Measurements from ENCODE around the gene APIP.
"Not testable (repeated sequence)": the region's sequence is repeated elsewhere in the genome, so short reads cannot be mapped to it uniquely, and the experiment has no call there.

The APIP gene

GRCh38 chr11:34921156-34921555 is 5.0 kb upstream of the APIP start:
- Histone ChIP-seq H3K4me1 (ENCODE audit: control insufficient read depth, insufficient read depth, low read length) (peaks cover 45% of the 10 kb centered on the region), H3K36me3 (ENCODE audit: control insufficient read depth, insufficient read depth, low read length, severe bottlenecking) (peaks cover 15% of the 10 kb centered on the region), H3K9me3 (ENCODE audit: control insufficient read depth, low read length) (no peaks in the 10 kb centered on the region), H3K4me3 (ENCODE audit: low read length) (no peak overlapping the region), H3K27me3 (replicated peaks; ENCODE audit: control insufficient read depth, insufficient read depth, low read length) (no peaks in the 10 kb centered on the region), H3K9ac (ENCODE audit: low read length) (no peak overlapping the region)
- DNase-seq (ENCODE audit: low read depth) = no peak

- Histone ChIP-seq H3K4me3 (ENCODE audit: low read length) (peak overlapping the region; percentile 89), H3K9me3 (ENCODE audit: control insufficient read depth, low read length) (no peaks in the 10 kb centered on the region), H3K9ac (ENCODE audit: low read length) (peak overlapping the region; percentile 96), H3K36me3 (ENCODE audit: control insufficient read depth, insufficient read depth, low read length, severe bottlenecking) (peaks cover 15% of the 10 kb centered on the region), H3K4me1 (ENCODE audit: control insufficient read depth, insufficient read depth, low read length) (peaks cover 34% of the 10 kb centered on the region), H3K27me3 (replicated peaks; ENCODE audit: control insufficient read depth, insufficient read depth, low read length) (no peaks in the 10 kb centered on the region)
- DNase-seq (ENCODE audit: low read depth) = peak; percentile 59
Measured at GRCh38 chr11:34916843-34917770, 928 bp upstream of the APIP start.

GRCh38 chr11:34915136-34916014 is 804 bp downstream of the APIP start:
- Histone ChIP-seq H3K9me3 (ENCODE audit: control insufficient read depth, low read length) (no peaks in the 10 kb centered on the region), H3K4me1 (ENCODE audit: control insufficient read depth, insufficient read depth, low read length) (peaks cover 39% of the 10 kb centered on the region), H3K27me3 (replicated peaks; ENCODE audit: control insufficient read depth, insufficient read depth, low read length) (no peaks in the 10 kb centered on the region), H3K4me3 (ENCODE audit: low read length) (peak overlapping the region; percentile 92), H3K36me3 (ENCODE audit: control insufficient read depth, insufficient read depth, low read length, severe bottlenecking) (peaks cover 7% of the 10 kb centered on the region), H3K9ac (ENCODE audit: low read length) (peak overlapping the region; percentile 96)
- DNase-seq (ENCODE audit: low read depth) = peak; percentile 52

DNA sequence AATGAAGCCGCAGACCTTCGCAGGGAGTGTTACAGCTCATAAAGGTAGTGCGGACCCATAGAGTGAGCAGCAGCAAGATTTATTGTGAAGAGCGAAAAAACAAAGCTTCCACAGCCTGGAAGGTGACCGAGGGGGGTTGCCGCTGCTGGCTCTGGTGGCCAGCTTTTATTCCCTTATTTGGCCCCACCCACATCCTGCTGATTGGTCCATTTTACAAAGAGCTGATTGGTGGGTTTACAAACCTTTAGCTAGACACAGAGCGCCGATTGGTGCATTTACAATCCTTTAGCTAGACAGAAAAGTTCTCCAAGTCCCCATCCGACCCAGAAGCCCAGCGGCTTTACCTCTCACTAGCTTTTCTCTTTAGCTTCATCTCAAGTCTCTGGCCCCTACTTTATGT is 2.6 kb downstream of the APIP start:
- not testable (repeated sequence) for H3K9me3 ChIP-seq (ENCODE audit: control insufficient read depth, low read length); H3K27me3 ChIP-seq (replicated peaks; ENCODE audit: control insufficient read depth, insufficient read depth, low read length); DNase-seq (ENCODE audit: low read depth); H3K36me3 ChIP-seq (ENCODE audit: control insufficient read depth, insufficient read depth, low read length, severe bottlenecking); H3K9ac ChIP-seq (ENCODE audit: low read length); H3K4me3 ChIP-seq (ENCODE audit: low read length)
- H3K4me1 ChIP-seq (ENCODE audit: control insufficient read depth, insufficient read depth, low read length) = peaks cover 49% of the 10 kb centered on the region

- H3K9ac ChIP-seq (ENCODE audit: low read length) = no peak overlapping the region
- no peaks in the 10 kb centered on the region for H3K9me3 ChIP-seq (ENCODE audit: control insufficient read depth, low read length)
- no peaks in the 10 kb centered on the region for H3K36me3 ChIP-seq (ENCODE audit: control insufficient read depth, insufficient read depth, low read length, severe bottlenecking)
- peaks cover 44% of the 10 kb centered on the region for H3K4me1 ChIP-seq (ENCODE audit: control insufficient read depth, insufficient read depth, low read length)
- DNase-seq (ENCODE audit: low read depth) = no peak
- no peak overlapping the region for H3K4me3 ChIP-seq (ENCODE audit: low read length)
- no peaks in the 10 kb centered on the region for H3K27me3 ChIP-seq (replicated peaks; ENCODE audit: control insufficient read depth, insufficient read depth, low read length)
Measured at GRCh38 chr11:34911676-34912075, 4.5 kb downstream of the APIP start.

DNA sequence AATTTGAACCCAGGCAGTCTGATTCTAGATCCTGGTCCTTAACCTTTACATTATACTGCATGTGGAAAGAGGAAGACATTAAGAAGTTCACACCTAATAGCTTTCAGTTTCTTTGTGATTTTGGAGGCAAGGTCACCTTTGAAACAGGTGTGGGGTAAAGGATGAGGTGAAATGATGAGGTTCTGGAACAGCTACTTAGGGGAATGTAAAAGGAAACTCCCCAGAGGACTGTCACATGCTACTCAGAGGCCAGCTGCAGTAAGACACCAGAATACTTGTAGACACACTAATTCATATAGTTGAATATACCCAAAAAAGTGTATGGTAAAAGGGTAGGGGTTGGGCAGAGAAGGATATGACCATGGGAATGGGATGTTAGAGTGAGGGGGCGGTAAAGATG is 5.4 kb downstream of the APIP start:
- Histone ChIP-seq H3K4me3 (ENCODE audit: low read length) (peak overlapping the region; percentile 53), H3K9me3 (ENCODE audit: control insufficient read depth, low read length) (no peaks in the 10 kb centered on the region), H3K36me3 (ENCODE audit: control insufficient read depth, insufficient read depth, low read length, severe bottlenecking) (no peaks in the 10 kb centered on the region), H3K27me3 (replicated peaks; ENCODE audit: control insufficient read depth, insufficient read depth, low read length) (no peaks in the 10 kb centered on the region), H3K4me1 (ENCODE audit: control insufficient read depth, insufficient read depth, low read length) (peaks cover 44% of the 10 kb centered on the region), H3K9ac (ENCODE audit: low read length) (peak overlapping the region; percentile 57)
- no peak for DNase-seq (ENCODE audit: low read depth)

DNA sequence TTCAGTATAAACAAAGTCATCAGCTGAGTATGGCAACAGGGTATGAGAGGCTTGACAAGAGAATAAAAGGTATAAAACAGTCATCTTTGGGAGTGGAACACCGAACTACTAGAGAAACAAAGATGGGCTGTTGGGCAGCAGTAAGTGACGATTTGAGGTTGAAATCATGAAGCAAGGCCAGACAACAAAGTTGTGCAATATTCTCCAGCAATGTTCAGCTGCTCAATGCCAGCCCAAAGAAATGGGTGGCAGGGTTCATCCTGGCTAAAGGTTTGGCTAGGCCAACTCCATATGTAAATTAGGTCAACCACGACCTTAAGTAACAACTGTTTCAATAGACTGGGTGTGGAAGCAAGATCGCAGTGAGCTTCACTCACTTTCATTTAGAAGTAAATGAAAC is 6.2 kb downstream of the APIP start:
- no peak for DNase-seq (ENCODE audit: low read depth)
- no peaks in the 10 kb centered on the region for H3K9me3 ChIP-seq (ENCODE audit: control insufficient read depth, low read length)
- no peaks in the 10 kb centered on the region for H3K36me3 ChIP-seq (ENCODE audit: control insufficient read depth, insufficient read depth, low read length, severe bottlenecking)
- no peak overlapping the region for H3K4me3 ChIP-seq (ENCODE audit: low read length)
- H3K27me3 ChIP-seq (replicated peaks; ENCODE audit: control insufficient read depth, insufficient read depth, low read length) = no peaks in the 10 kb centered on the region
- H3K4me1 ChIP-seq (ENCODE audit: control insufficient read depth, insufficient read depth, low read length) = peaks cover 40% of the 10 kb centered on the region
- peak overlapping the region; percentile 57 for H3K9ac ChIP-seq (ENCODE audit: low read length)

- Histone ChIP-seq H3K4me3 (ENCODE audit: low read length) (no peak overlapping the region), H3K4me1 (ENCODE audit: control insufficient read depth, insufficient read depth, low read length) (peaks cover 39% of the 10 kb centered on the region), H3K9me3 (ENCODE audit: control insufficient read depth, low read length) (no peaks in the 10 kb centered on the region), H3K9ac (ENCODE audit: low read length) (peak overlapping the region; percentile 27), H3K36me3 (ENCODE audit: control insufficient read depth, insufficient read depth, low read length, severe bottlenecking) (no peaks in the 10 kb centered on the region), H3K27me3 (replicated peaks; ENCODE audit: control insufficient read depth, insufficient read depth, low read length) (no peaks in the 10 kb centered on the region)
- DNase-seq (ENCODE audit: low read depth) = no peak
Measured at GRCh38 chr11:34909415-34909814, 6.8 kb downstream of the APIP start.

GRCh38 chr11:34907934-34908593 is 8.1 kb downstream of the APIP start:
- Histone ChIP-seq H3K4me1 (ENCODE audit: control insufficient read depth, insufficient read depth, low read length) (peaks cover 39% of the 10 kb centered on the region), H3K36me3 (ENCODE audit: control insufficient read depth, insufficient read depth, low read length, severe bottlenecking) (no peaks in the 10 kb centered on the region), H3K9ac (ENCODE audit: low read length) (no peak overlapping the region), H3K9me3 (ENCODE audit: control insufficient read depth, low read length) (no peaks in the 10 kb centered on the region), H3K4me3 (ENCODE audit: low read length) (no peak overlapping the region), H3K27me3 (replicated peaks; ENCODE audit: control insufficient read depth, insufficient read depth, low read length) (no peaks in the 10 kb centered on the region)
- no peak for DNase-seq (ENCODE audit: low read depth)

DNA sequence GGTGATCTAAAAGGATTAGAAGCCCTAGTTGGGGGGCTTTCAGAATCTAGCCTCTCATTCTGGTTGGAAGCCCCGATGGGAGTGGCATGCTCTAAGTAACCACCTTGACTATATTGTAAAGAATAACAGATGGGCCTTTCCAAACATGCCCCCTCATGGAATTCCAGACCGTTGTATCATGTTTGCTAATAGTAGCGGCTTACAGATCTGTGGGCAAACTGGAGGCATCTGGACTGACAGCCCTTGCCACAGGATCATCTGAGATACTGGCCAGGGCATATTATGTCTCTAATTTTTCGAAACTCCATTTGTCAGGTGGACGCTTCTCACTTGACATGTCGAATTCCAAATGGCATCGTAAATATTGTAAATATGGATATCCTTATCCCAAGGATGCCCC is 10.5 kb downstream of the APIP start:
- no peaks in the 10 kb centered on the region for H3K27me3 ChIP-seq (replicated peaks; ENCODE audit: control insufficient read depth, insufficient read depth, low read length)
- DNase-seq (ENCODE audit: low read depth) = no peak

More for the DNA sequence above, 10.5 kb downstream of the APIP start:
- Histone ChIP-seq H3K36me3 (ENCODE audit: control insufficient read depth, insufficient read depth, low read length, severe bottlenecking) (no peaks in the 10 kb centered on the region), H3K9me3 (ENCODE audit: control insufficient read depth, low read length) (peaks cover 6% of the 10 kb centered on the region), H3K4me3 (ENCODE audit: low read length) (no peak overlapping the region), H3K9ac (ENCODE audit: low read length) (no peak overlapping the region), H3K4me1 (ENCODE audit: control insufficient read depth, insufficient read depth, low read length) (peaks cover 26% of the 10 kb centered on the region)
